ENCODE measurements around the gene MYO5A.
"Not testable (repeated sequence)": the region's sequence is repeated elsewhere in the genome, so short reads cannot be mapped to it uniquely, and the experiment has no call there.

MYO5A gene

GRCh38 chr15:52290800-52291199, 237.9 kb downstream of the MYO5A start:
- Histone ChIP-seq H3K9ac (ENCODE audit: low read depth, low read length) (no peak overlapping the region), H3K4me2 (ENCODE audit: low read length) (no peak overlapping the region), H3K4me3 (ENCODE audit: low read length) (no peak overlapping the region), H3K36me3 (ENCODE audit: insufficient read depth, low read length) (no peaks in the 10 kb centered on the region), H3K4me1 (ENCODE audit: control insufficient read depth, insufficient read depth, low read length) (peaks cover 16% of the 10 kb centered on the region), H3K9me3 (replicated peaks; ENCODE audit: low read length) (no peaks in the 10 kb centered on the region), H3K27me3 (ENCODE audit: control insufficient read depth, insufficient read depth, low read length) (peaks cover 42% of the 10 kb centered on the region)

GRCh38 chr15:52290329-52290728, 238.4 kb downstream of the MYO5A start:
- peaks cover 12% of the 10 kb centered on the region for H3K4me1 ChIP-seq (ENCODE audit: control insufficient read depth, insufficient read depth, low read length)

GRCh38 chr15:52289629-52290081, 239.0 kb downstream of the MYO5A start:
- H3K4me3 ChIP-seq (ENCODE audit: low read length), result no peak overlapping the region
- H3K4me2 ChIP-seq (ENCODE audit: low read length), result no peak overlapping the region
- peaks cover 5% of the 10 kb centered on the region for H3K4me1 ChIP-seq (ENCODE audit: control insufficient read depth, insufficient read depth, low read length)
- H3K27me3 ChIP-seq (ENCODE audit: control insufficient read depth, insufficient read depth, low read length), result peaks cover 30% of the 10 kb centered on the region
- no peaks in the 10 kb centered on the region for H3K36me3 ChIP-seq (ENCODE audit: insufficient read depth, low read length)
- no peak overlapping the region for H3K9ac ChIP-seq (ENCODE audit: low read depth, low read length)
- H3K9me3 ChIP-seq (replicated peaks; ENCODE audit: low read length), result no peaks in the 10 kb centered on the region

More at GRCh38 chr15:52290329-52290728, 238.4 kb downstream of the MYO5A start:
- Histone ChIP-seq H3K4me3 (ENCODE audit: low read length) (no peak overlapping the region), H3K4me2 (ENCODE audit: low read length) (no peak overlapping the region), H3K36me3 (ENCODE audit: insufficient read depth, low read length) (no peaks in the 10 kb centered on the region), H3K9ac (ENCODE audit: low read depth, low read length) (no peak overlapping the region), H3K27me3 (ENCODE audit: control insufficient read depth, insufficient read depth, low read length) (peaks cover 37% of the 10 kb centered on the region), H3K9me3 (replicated peaks; ENCODE audit: low read length) (no peaks in the 10 kb centered on the region)

DNA sequence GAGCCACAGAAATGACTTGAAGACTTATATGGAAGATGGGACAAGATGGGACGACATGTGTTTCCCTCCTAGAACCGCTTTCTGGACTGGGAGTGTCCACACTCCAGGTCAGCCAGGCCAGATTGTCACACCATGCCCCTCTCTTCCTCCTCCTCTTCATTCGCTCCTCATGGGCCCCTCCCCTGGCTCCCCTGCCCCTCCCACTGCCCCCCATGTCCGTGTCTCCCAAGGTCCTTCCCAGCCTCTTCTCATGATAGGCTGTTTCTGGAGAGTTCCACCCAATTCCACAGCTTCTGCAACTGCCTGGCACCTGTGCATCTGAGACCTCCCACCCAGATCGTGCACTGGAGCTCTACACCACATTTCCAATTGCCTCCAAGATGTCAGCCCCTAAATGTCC, 239.7 kb downstream of the MYO5A start:
- Histone ChIP-seq H3K9me3 (replicated peaks; ENCODE audit: low read length) (no peaks in the 10 kb centered on the region), H3K36me3 (ENCODE audit: insufficient read depth, low read length) (no peaks in the 10 kb centered on the region), H3K4me3 (ENCODE audit: low read length) (no peak overlapping the region), H3K4me1 (ENCODE audit: control insufficient read depth, insufficient read depth, low read length) (peaks cover 5% of the 10 kb centered on the region), H3K4me2 (ENCODE audit: low read length) (no peak overlapping the region), H3K9ac (ENCODE audit: low read depth, low read length) (no peak overlapping the region), H3K27me3 (ENCODE audit: control insufficient read depth, insufficient read depth, low read length) (peaks cover 24% of the 10 kb centered on the region)

GRCh38 chr15:52288051-52288942, 240.4 kb downstream of the MYO5A start:
- H3K9ac ChIP-seq (ENCODE audit: low read depth, low read length), result no peak overlapping the region
- H3K36me3 ChIP-seq (ENCODE audit: insufficient read depth, low read length), result no peaks in the 10 kb centered on the region
- no peak overlapping the region for H3K4me3 ChIP-seq (ENCODE audit: low read length)
- no peaks in the 10 kb centered on the region for H3K9me3 ChIP-seq (replicated peaks; ENCODE audit: low read length)
- peaks cover 18% of the 10 kb centered on the region for H3K27me3 ChIP-seq (ENCODE audit: control insufficient read depth, insufficient read depth, low read length)
- H3K4me1 ChIP-seq (ENCODE audit: control insufficient read depth, insufficient read depth, low read length), result peaks cover 5% of the 10 kb centered on the region
- no peak overlapping the region for H3K4me2 ChIP-seq (ENCODE audit: low read length)

GRCh38 chr15:52287114-52287513, 241.6 kb downstream of the MYO5A start:
- Histone ChIP-seq H3K4me3 (ENCODE audit: low read length) (no peak overlapping the region), H3K36me3 (ENCODE audit: insufficient read depth, low read length) (no peaks in the 10 kb centered on the region), H3K9me3 (replicated peaks; ENCODE audit: low read length) (no peaks in the 10 kb centered on the region), H3K27me3 (ENCODE audit: control insufficient read depth, insufficient read depth, low read length) (peaks cover 18% of the 10 kb centered on the region), H3K4me2 (ENCODE audit: low read length) (no peak overlapping the region), H3K9ac (ENCODE audit: low read depth, low read length) (no peak overlapping the region), H3K4me1 (ENCODE audit: control insufficient read depth, insufficient read depth, low read length) (peaks cover 5% of the 10 kb centered on the region)

DNA sequence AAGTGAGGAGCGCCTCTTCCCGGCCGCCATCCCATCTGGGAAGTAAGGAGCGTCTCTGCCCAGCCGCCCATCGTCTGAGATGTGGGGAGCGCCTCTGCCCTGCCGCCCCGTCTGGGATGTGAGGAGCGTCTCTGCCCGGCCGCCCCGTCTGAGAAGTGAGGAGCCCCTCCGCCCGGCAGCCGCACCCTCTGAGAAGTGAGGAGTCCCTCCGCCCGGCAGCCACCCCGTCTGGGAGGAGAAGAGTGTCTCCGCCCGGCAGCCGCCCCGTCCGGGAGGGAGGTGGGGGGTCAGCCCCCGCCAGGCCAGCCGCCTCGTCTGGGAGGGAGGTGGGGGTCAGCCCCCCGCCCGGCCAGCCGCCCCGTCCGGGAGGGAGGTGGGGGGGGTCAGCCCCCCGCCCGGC, 242.7 kb downstream of the MYO5A start:
- H3K27me3 ChIP-seq (ENCODE audit: control insufficient read depth, insufficient read depth, low read length), result peaks cover 21% of the 10 kb centered on the region
- H3K36me3 ChIP-seq (ENCODE audit: insufficient read depth, low read length); H3K9me3 ChIP-seq (replicated peaks; ENCODE audit: low read length); H3K4me2 ChIP-seq (ENCODE audit: low read length); H3K4me1 ChIP-seq (ENCODE audit: control insufficient read depth, insufficient read depth, low read length); H3K4me3 ChIP-seq (ENCODE audit: low read length); H3K9ac ChIP-seq (ENCODE audit: low read depth, low read length): not testable (repeated sequence)

GRCh38 chr15:52284164-52284563, 244.5 kb downstream of the MYO5A start:
- H3K4me1 ChIP-seq (ENCODE audit: control insufficient read depth, insufficient read depth, low read length), result peaks cover 5% of the 10 kb centered on the region
- no peaks in the 10 kb centered on the region for H3K36me3 ChIP-seq (ENCODE audit: insufficient read depth, low read length)
- H3K4me3 ChIP-seq (ENCODE audit: low read length), result no peak overlapping the region
- peaks cover 32% of the 10 kb centered on the region for H3K27me3 ChIP-seq (ENCODE audit: control insufficient read depth, insufficient read depth, low read length)
- H3K4me2 ChIP-seq (ENCODE audit: low read length), result no peak overlapping the region
- no peak overlapping the region for H3K9ac ChIP-seq (ENCODE audit: low read depth, low read length)
- H3K9me3 ChIP-seq (replicated peaks; ENCODE audit: low read length), result no peaks in the 10 kb centered on the region

DNA sequence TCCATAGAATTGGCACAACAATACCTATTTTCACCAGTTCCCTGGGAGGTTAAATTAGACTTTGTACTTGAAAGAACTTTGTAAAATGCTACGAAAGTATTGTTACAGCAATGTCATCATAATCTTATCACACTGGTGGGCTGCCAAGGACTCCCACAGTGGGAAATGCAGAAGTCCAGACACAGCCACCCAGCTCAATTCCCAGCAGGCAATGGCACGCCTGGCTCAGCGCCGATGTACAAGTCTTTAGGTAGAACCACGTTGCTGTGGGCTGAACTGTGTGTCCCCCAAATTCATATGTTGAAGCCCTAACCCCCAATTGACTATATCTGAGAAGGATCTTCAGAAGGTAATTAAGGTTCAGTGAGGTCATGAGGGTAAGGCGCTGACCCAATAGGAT, 245.4 kb downstream of the MYO5A start:
- H3K4me1 ChIP-seq (ENCODE audit: control insufficient read depth, insufficient read depth, low read length), result peaks cover 2% of the 10 kb centered on the region
- H3K27me3 ChIP-seq (ENCODE audit: control insufficient read depth, insufficient read depth, low read length), result peaks cover 38% of the 10 kb centered on the region
- H3K9me3 ChIP-seq (replicated peaks; ENCODE audit: low read length), result no peaks in the 10 kb centered on the region
- H3K36me3 ChIP-seq (ENCODE audit: insufficient read depth, low read length), result no peaks in the 10 kb centered on the region
- H3K9ac ChIP-seq (ENCODE audit: low read depth, low read length), result no peak overlapping the region
- no peak overlapping the region for H3K4me2 ChIP-seq (ENCODE audit: low read length)
- no peak overlapping the region for H3K4me3 ChIP-seq (ENCODE audit: low read length)

GRCh38 chr15:52282418-52282817, 246.3 kb downstream of the MYO5A start:
- H3K36me3 ChIP-seq (ENCODE audit: insufficient read depth, low read length), result no peaks in the 10 kb centered on the region
- peaks cover 45% of the 10 kb centered on the region for H3K27me3 ChIP-seq (ENCODE audit: control insufficient read depth, insufficient read depth, low read length)
- H3K4me1 ChIP-seq (ENCODE audit: control insufficient read depth, insufficient read depth, low read length), result no peaks in the 10 kb centered on the region
- no peaks in the 10 kb centered on the region for H3K9me3 ChIP-seq (replicated peaks; ENCODE audit: low read length)
- H3K9ac ChIP-seq (ENCODE audit: low read depth, low read length), result no peak overlapping the region
- no peak overlapping the region for H3K4me2 ChIP-seq (ENCODE audit: low read length)
- no peak overlapping the region for H3K4me3 ChIP-seq (ENCODE audit: low read length)

GRCh38 chr15:52281085-52282035, 247.3 kb downstream of the MYO5A start:
- Histone ChIP-seq H3K4me2 (ENCODE audit: low read length) (no peak overlapping the region), H3K9me3 (replicated peaks; ENCODE audit: low read length) (no peaks in the 10 kb centered on the region), H3K9ac (ENCODE audit: low read depth, low read length) (no peak overlapping the region), H3K27me3 (ENCODE audit: control insufficient read depth, insufficient read depth, low read length) (peaks cover 47% of the 10 kb centered on the region), H3K36me3 (ENCODE audit: insufficient read depth, low read length) (no peaks in the 10 kb centered on the region), H3K4me1 (ENCODE audit: control insufficient read depth, insufficient read depth, low read length) (no peaks in the 10 kb centered on the region), H3K4me3 (ENCODE audit: low read length) (no peak overlapping the region)

All from skeletal muscle satellite cell (primary cell).